ENCODE measurements around the gene ELOVL5.

ELOVL5 gene

DNA sequence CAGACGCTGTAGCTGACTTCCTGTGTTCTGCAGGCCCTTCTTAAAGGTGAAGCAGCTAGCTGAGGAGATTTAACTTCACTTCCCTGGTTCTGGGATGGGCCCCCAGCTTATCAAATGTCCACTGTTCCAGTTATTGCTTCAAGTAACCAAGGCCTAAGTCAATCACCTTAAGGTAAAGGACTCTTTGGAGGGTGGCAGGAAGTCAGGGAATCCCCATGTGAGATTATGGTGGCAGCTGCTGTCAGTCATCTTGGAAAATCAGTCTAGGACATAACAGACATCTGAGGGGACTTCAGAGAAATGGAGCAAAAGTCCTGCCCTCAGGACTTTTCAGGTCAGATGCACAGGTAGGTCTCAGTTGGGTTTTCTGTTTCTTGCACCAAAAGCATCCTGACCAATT is 3.8 kb downstream of the ELOVL5 start:
- Histone ChIP-seq H3K27me3 (ENCODE audit: insufficient read depth, poor library complexity, severe bottlenecking) (no peaks in the 10 kb centered on the region), H3K27ac (replicated peaks) (no peak overlapping the region), H3K4me3 (replicated peaks; ENCODE audit: insufficient read depth, low read length) (no peak overlapping the region)
- no peak for DNase-seq (ENCODE audit: low read depth in 1 of 2, low spot score in 1 of 2)
- TF ChIP-seq, protein P1, sequence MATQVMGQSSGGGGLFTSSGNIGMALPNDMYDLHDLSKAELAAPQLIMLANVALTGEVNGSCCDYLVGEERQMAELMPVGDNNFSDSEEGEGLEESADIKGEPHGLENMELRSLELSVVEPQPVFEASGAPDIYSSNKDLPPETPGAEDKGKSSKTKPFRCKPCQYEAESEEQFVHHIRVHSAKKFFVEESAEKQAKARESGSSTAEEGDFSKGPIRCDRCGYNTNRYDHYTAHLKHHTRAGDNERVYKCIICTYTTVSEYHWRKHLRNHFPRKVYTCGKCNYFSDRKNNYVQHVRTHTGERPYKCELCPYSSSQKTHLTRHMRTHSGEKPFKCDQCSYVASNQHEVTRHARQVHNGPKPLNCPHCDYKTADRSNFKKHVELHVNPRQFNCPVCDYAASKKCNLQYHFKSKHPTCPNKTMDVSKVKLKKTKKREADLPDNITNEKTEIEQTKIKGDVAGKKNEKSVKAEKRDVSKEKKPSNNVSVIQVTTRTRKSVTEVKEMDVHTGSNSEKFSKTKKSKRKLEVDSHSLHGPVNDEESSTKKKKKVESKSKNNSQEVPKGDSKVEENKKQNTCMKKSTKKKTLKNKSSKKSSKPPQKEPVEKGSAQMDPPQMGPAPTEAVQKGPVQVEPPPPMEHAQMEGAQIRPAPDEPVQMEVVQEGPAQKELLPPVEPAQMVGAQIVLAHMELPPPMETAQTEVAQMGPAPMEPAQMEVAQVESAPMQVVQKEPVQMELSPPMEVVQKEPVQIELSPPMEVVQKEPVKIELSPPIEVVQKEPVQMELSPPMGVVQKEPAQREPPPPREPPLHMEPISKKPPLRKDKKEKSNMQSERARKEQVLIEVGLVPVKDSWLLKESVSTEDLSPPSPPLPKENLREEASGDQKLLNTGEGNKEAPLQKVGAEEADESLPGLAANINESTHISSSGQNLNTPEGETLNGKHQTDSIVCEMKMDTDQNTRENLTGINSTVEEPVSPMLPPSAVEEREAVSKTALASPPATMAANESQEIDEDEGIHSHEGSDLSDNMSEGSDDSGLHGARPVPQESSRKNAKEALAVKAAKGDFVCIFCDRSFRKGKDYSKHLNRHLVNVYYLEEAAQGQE (IDR thresholded peaks at IDR 0.05; ENCODE audit: insufficient replicate concordance, low read depth), result no peak
- TF ChIP-seq GABPA (IDR thresholded peaks at IDR 0.05; ENCODE audit: low read depth) (no peak), POLR2AphosphoS5 (IDR thresholded peaks at IDR 0.05; ENCODE audit: low read depth) (no peak), SPI1 (IDR thresholded peaks at IDR 0.05; ENCODE audit: borderline replicate concordance, low read depth) (no peak)
- TF ChIP-seq, protein P2, sequence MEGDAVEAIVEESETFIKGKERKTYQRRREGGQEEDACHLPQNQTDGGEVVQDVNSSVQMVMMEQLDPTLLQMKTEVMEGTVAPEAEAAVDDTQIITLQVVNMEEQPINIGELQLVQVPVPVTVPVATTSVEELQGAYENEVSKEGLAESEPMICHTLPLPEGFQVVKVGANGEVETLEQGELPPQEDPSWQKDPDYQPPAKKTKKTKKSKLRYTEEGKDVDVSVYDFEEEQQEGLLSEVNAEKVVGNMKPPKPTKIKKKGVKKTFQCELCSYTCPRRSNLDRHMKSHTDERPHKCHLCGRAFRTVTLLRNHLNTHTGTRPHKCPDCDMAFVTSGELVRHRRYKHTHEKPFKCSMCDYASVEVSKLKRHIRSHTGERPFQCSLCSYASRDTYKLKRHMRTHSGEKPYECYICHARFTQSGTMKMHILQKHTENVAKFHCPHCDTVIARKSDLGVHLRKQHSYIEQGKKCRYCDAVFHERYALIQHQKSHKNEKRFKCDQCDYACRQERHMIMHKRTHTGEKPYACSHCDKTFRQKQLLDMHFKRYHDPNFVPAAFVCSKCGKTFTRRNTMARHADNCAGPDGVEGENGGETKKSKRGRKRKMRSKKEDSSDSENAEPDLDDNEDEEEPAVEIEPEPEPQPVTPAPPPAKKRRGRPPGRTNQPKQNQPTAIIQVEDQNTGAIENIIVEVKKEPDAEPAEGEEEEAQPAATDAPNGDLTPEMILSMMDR (IDR thresholded peaks at IDR 0.05; ENCODE audit: insufficient read depth, low read length), result no peak

DNA sequence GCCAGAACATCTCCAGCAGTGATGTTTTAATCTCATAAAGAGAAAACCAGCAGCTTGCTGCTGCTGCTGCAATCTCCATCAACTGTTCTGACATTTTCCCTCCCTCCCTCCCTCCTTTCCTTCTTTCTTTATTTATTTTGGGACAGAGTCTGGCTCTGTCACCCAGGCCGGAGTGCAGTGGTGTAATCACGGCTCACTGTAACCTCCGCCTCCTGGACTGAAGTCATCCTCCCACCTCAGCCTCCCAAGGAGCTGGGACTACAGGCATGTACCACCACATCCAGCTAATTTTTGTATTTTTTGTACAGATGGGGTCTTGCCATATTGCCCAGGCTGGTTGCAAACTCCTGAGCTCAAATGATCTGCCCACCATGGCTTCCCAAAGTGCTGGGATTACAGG is 5.7 kb downstream of the ELOVL5 start:
- TF ChIP-seq, protein P1 (IDR thresholded peaks at IDR 0.05; ENCODE audit: insufficient replicate concordance, low read depth), result no peak
- TF ChIP-seq, protein P2 (IDR thresholded peaks at IDR 0.05; ENCODE audit: insufficient read depth, low read length), result no peak
- no peak for TF ChIP-seq GABPA (IDR thresholded peaks at IDR 0.05; ENCODE audit: low read depth)
- no peak for TF ChIP-seq POLR2AphosphoS5 (IDR thresholded peaks at IDR 0.05; ENCODE audit: low read depth)
- TF ChIP-seq SPI1 (IDR thresholded peaks at IDR 0.05; ENCODE audit: borderline replicate concordance, low read depth), result no peak
- no peaks in the 10 kb centered on the region for H3K27me3 ChIP-seq (ENCODE audit: insufficient read depth, poor library complexity, severe bottlenecking)
- no peak overlapping the region for H3K4me3 ChIP-seq (replicated peaks; ENCODE audit: insufficient read depth, low read length)
- no peak overlapping the region for H3K27ac ChIP-seq (replicated peaks)
- no peak for DNase-seq (ENCODE audit: low read depth in 1 of 2, low spot score in 1 of 2)

DNA sequence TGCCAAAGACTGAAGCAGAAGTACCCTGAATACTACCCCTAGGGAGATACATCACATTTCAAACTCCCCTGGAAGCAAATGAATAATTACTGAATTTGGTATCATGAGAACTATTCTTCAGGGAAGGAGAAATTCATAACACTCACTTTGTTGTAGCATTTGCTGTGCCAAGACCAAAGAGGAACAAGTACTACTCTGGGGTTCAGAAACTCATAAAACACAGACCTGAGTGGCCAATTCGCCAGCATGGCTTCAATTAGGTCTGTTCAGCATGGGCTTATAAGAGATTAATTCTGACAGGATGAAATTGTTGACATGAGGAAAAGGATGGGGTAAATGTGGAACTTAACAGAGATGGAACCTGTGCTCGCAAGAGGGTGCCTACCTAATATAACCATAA is 6.5 kb downstream of the ELOVL5 start:
- no peaks in the 10 kb centered on the region for H3K27me3 ChIP-seq (ENCODE audit: insufficient read depth, poor library complexity, severe bottlenecking)
- no peak overlapping the region for H3K4me3 ChIP-seq (replicated peaks; ENCODE audit: insufficient read depth, low read length)
- no peak overlapping the region for H3K27ac ChIP-seq (replicated peaks)
- DNase-seq (ENCODE audit: low read depth in 1 of 2, low spot score in 1 of 2), result no peak
- TF ChIP-seq SPI1 (IDR thresholded peaks at IDR 0.05; ENCODE audit: borderline replicate concordance, low read depth) (no peak), GABPA (IDR thresholded peaks at IDR 0.05; ENCODE audit: low read depth) (no peak), POLR2AphosphoS5 (IDR thresholded peaks at IDR 0.05; ENCODE audit: low read depth) (no peak)
- TF ChIP-seq, protein P2 (IDR thresholded peaks at IDR 0.05; ENCODE audit: insufficient read depth, low read length), result no peak
- TF ChIP-seq, protein P1 (IDR thresholded peaks at IDR 0.05; ENCODE audit: insufficient replicate concordance, low read depth), result no peak
